Measurements from ENCODE around the gene NUDCD3.

NUDCD3 gene

GRCh38 chr7:44338600-44338999 lies 151.9 kb downstream of the NUDCD3 start:
- no peak for DNase-seq (ENCODE audit: low spot score)
- TF ChIP-seq CTCF (conservative IDR thresholded peaks at IDR 0.05; ENCODE audit: low read depth): no peak
- CTCF ChIA-PET: no interaction called here
- POLR2A ChIA-PET (ENCODE audit: low non-redundant PET): no interaction called here
- no peak overlapping the region for H3K27ac ChIP-seq

GRCh38 chr7:44336491-44336890 lies 154.0 kb downstream of the NUDCD3 start:
- TF ChIP-seq CTCF (conservative IDR thresholded peaks at IDR 0.05; ENCODE audit: low read depth): no peak
- no peak overlapping the region for H3K27ac ChIP-seq
- no peak for DNase-seq (ENCODE audit: low spot score)
- ChIA-PET CTCF (interaction anchor here (0.6 kb wide), 1 partner anchor 57 kb away, joined by 4 read pairs; no protein-coding TSS in a partner anchor), POLR2A (ENCODE audit: low non-redundant PET) (no interaction called here)

- H3K27ac ChIP-seq: no peak overlapping the region
- POLR2A ChIA-PET (ENCODE audit: low non-redundant PET): no interaction called here
- no peak for DNase-seq (ENCODE audit: low spot score)
- CTCF ChIA-PET: no interaction called here
- TF ChIP-seq CTCF (conservative IDR thresholded peaks at IDR 0.05; ENCODE audit: low read depth): no peak
Observed at GRCh38 chr7:44335184-44335583, 155.3 kb downstream of the NUDCD3 start.

- no peak for DNase-seq (ENCODE audit: low spot score)
- CTCF ChIA-PET: no interaction called here
- no peak for TF ChIP-seq CTCF (conservative IDR thresholded peaks at IDR 0.05; ENCODE audit: low read depth)
Observed at GRCh38 chr7:44334734-44335097, 155.7 kb downstream of the NUDCD3 start.

GRCh38 chr7:44333911-44334733 lies 156.3 kb downstream of the NUDCD3 start:
- ChIA-PET CTCF (interaction anchor here (0.6 kb wide), 1 partner anchor 32 kb away, joined by 3 read pairs; no protein-coding TSS in a partner anchor), POLR2A (ENCODE audit: low non-redundant PET) (no interaction called here)
- no peak for TF ChIP-seq CTCF (conservative IDR thresholded peaks at IDR 0.05; ENCODE audit: low read depth)
- H3K27ac ChIP-seq: no peak overlapping the region
- DNase-seq (ENCODE audit: low spot score): no peak

More at GRCh38 chr7:44334734-44335097, 155.7 kb downstream of the NUDCD3 start:
- no peak overlapping the region for H3K27ac ChIP-seq
- POLR2A ChIA-PET (ENCODE audit: low non-redundant PET): no interaction called here

GRCh38 chr7:44331682-44332081 lies 158.8 kb downstream of the NUDCD3 start:
- no peak overlapping the region for H3K27ac ChIP-seq

More at GRCh38 chr7:44331682-44332081, 158.8 kb downstream of the NUDCD3 start:
- TF ChIP-seq CTCF (conservative IDR thresholded peaks at IDR 0.05; ENCODE audit: low read depth): no peak
- ChIA-PET CTCF (no interaction called here), POLR2A (ENCODE audit: low non-redundant PET) (no interaction called here)
- no peak for DNase-seq (ENCODE audit: low spot score)

All from RWPE1 (cell line).